Upper lobe of right lung (tissue), 1 donor: ENCODE measurements around the gene SSBP4. TPM values are rescaled to one million over a fixed set of nuclear protein-coding genes. Genes with fewer than 3 reads are reported as not detected.

Experiments
- ATAC-seq: fragments of 200-7000 bp; cut with Tn5 transposase; one replicate; pipeline ENCODE4 v1.9.1; 2020; ENCODE audit warnings: mild to moderate bottlenecking, moderate library complexity
- DNase-seq: peaks from one replicate; pipeline ENCODE4 v3.0.0-alpha.2; 2020
- H3K27ac ChIP-seq: fragments of 200-600 bp; one replicate; pipeline ENCODE4 v1.8.0; 2022
- H3K27me3 ChIP-seq: fragments of 200-600 bp; one replicate; pipeline ENCODE4 v1.8.0; 2022; ENCODE audit warnings: mild to moderate bottlenecking
- H3K36me3 ChIP-seq: fragments of 200-600 bp; one replicate; pipeline ENCODE4 v1.8.0; 2022
- H3K4me1 ChIP-seq: fragments of 200-600 bp; one replicate; pipeline ENCODE4 v1.8.0; 2022
- H3K4me3 ChIP-seq: fragments of 200-600 bp; one replicate; pipeline ENCODE4 v1.8.0; 2022; ENCODE audit warnings: mild to moderate bottlenecking
- H3K9me3 ChIP-seq: fragments of 200-600 bp; one replicate; pipeline ENCODE4 v1.8.0; 2022
- intact Hi-C: fragments of 100-400 bp; cut with DNase I; formaldehyde crosslinking; loops from one replicate; pipeline ENCODE4 v1.11.0; 2022
- total RNA-seq: library from RNA; stranded (reverse); fragmentation: NEBNext Ultra II Directional; extraction: Animal tissue kit (Norgen Biotek cat#: 25700); gene quantifications from one replicate; pipeline ENCODE4 v1.2.1, GENCODE V29; 2021
- TF ChIP-seq, protein P1 (sequence below): fragments of 200-600 bp; IDR thresholded peaks from one replicate; pipeline ENCODE4 v1.8.0; 2022; ENCODE audit warnings: antibody characterized with exemption
- donor health status: DM: no; HTN: yes; CAD: no; lungs with severe emphysema.

SSBP4 gene
- total RNA-seq, 1 donor from 2014 or later = 57.3 TPM

DNA sequence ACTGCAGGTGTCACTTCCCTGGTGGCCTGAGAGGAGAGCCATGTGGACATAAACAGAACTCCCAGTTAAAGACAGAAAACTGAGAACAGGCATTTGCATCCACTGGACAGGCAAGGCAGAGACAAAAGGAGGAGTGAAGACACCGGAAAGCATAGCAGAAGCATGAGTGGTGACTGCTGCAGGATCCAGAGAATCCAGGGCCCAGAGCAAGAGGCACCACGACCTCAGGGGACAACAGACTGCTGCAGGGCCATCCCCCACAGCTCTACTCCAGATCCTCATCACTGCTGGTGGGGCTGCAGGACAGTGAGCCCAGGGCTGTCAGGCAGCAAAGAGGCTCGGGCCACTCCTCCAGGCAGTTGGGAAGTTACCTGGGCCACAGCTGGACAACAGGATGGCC lies 33.2 kb downstream of the SSBP4 start:
- DNase-seq = no peak

DNA sequence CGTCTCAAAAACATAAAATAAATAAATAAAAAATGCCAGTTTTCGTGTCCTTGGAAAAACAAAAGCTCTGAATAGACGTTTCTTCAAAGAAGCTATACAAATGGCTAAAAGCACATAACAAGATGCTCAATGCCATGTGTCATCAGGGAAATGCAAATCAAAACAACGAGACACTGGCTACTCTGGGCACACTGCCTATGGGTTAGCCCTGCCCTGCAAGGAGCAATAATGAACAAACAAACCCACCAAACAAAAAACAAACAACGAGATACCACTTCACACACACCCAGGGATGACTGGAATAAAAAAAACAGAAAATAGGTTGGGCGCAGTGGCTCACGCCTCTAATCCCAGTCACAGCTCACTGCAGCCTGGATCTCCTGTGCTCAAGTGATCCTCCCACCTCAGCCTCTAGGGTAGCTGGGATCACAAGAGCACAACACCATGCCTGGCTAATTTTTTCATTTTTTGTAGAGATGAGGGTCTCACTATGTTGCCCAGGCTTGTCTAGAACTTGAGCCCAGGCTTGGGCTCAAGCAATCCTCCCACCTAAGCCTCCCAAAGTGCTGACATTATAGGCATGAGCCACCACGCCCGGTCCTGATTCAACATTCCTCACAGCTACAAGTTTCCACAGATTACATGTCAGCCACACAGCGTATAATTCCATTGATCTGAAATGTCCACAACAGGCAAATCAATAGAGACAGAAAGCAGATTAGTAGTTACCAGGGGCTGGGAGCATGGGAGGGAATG lies 34.2 kb downstream of the SSBP4 start:
- intact Hi-C loops = loop anchor here (10.0 kb wide), 1 partner anchor 401 kb away; no protein-coding TSS in a partner anchor
- Histone ChIP-seq H3K36me3 (peaks cover 52% of the 10 kb centered on the region), H3K27ac (no peak overlapping the region), H3K27me3 (no peaks in the 10 kb centered on the region), H3K4me3 (no peak overlapping the region), H3K9me3 (no peaks in the 10 kb centered on the region), H3K4me1 (peaks cover 4% of the 10 kb centered on the region)
- DNase-seq (no peak), ATAC-seq (no peak)
- TF ChIP-seq, protein P1, sequence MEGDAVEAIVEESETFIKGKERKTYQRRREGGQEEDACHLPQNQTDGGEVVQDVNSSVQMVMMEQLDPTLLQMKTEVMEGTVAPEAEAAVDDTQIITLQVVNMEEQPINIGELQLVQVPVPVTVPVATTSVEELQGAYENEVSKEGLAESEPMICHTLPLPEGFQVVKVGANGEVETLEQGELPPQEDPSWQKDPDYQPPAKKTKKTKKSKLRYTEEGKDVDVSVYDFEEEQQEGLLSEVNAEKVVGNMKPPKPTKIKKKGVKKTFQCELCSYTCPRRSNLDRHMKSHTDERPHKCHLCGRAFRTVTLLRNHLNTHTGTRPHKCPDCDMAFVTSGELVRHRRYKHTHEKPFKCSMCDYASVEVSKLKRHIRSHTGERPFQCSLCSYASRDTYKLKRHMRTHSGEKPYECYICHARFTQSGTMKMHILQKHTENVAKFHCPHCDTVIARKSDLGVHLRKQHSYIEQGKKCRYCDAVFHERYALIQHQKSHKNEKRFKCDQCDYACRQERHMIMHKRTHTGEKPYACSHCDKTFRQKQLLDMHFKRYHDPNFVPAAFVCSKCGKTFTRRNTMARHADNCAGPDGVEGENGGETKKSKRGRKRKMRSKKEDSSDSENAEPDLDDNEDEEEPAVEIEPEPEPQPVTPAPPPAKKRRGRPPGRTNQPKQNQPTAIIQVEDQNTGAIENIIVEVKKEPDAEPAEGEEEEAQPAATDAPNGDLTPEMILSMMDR = no peak

More for the DNA sequence above, 33.2 kb downstream of the SSBP4 start:
- Histone ChIP-seq H3K4me3 (no peak overlapping the region), H3K4me1 (peaks cover 4% of the 10 kb centered on the region), H3K9me3 (no peaks in the 10 kb centered on the region), H3K27ac (no peak overlapping the region), H3K27me3 (no peaks in the 10 kb centered on the region), H3K36me3 (peaks cover 49% of the 10 kb centered on the region)
- no peak for ATAC-seq
- intact Hi-C loops = loop anchor here (10.0 kb wide), 1 partner anchor 402 kb away; no protein-coding TSS in a partner anchor
- TF ChIP-seq, protein P1 = no peak

DNA sequence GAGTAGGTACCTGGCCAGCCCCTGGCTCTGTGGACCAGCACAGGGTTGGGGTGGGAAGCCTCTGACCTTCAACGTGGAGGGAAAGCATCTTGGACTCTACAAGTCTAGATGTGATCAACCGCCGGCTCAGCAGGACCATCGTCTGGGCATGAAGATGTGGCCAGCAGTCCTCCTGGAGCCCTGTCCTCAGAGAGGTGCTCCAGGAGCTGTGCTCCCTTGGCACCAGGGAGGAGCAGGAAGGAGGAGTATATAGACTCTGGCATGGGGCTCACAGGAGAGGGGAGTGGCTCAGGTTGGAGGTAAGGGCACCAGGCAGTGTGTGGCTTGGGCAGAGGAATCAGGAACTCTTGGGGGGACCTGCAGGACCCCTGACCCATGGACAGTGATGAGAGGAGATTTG lies 37.1 kb downstream of the SSBP4 start:
- H3K4me3 ChIP-seq = no peak overlapping the region
- H3K36me3 ChIP-seq = peaks cover 38% of the 10 kb centered on the region
- intact Hi-C loops = loop anchor here (10.0 kb wide), 1 partner anchor 399 kb away; no protein-coding TSS in a partner anchor
- ATAC-seq (no peak), DNase-seq (no peak)
- no peaks in the 10 kb centered on the region for H3K9me3 ChIP-seq
- no peak overlapping the region for H3K27ac ChIP-seq
- H3K27me3 ChIP-seq = no peaks in the 10 kb centered on the region
- peaks cover 14% of the 10 kb centered on the region for H3K4me1 ChIP-seq
- TF ChIP-seq, protein P1 = no peak

DNA sequence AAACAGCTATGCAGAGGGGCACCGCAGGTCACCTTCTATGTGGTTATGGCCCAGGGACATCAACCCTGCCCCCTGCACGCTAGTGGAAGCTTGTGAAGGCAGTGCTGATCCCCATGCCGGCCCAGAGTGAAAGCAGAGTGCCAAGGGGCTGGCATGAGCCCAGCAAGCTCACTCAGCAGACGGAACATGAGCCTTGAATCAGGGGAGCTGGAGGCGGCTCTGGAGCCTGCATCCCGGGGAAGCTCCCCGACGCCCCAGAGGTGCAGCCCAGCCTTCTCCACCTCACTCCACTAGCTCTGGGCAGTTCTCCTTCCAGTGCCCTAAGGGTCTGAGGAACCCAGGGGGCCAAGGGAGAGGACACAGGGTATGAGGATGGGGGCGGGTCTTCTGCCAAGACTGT lies 37.8 kb downstream of the SSBP4 start:
- Histone ChIP-seq H3K36me3 (peaks cover 36% of the 10 kb centered on the region), H3K27ac (no peak overlapping the region), H3K27me3 (no peaks in the 10 kb centered on the region), H3K4me1 (peaks cover 14% of the 10 kb centered on the region), H3K9me3 (no peaks in the 10 kb centered on the region), H3K4me3 (no peak overlapping the region)
- intact Hi-C loops = loop anchor here (10.0 kb wide), 1 partner anchor 398 kb away; no protein-coding TSS in a partner anchor
- ATAC-seq = no peak
- no peak for DNase-seq
- TF ChIP-seq, protein P1 = no peak

DNA sequence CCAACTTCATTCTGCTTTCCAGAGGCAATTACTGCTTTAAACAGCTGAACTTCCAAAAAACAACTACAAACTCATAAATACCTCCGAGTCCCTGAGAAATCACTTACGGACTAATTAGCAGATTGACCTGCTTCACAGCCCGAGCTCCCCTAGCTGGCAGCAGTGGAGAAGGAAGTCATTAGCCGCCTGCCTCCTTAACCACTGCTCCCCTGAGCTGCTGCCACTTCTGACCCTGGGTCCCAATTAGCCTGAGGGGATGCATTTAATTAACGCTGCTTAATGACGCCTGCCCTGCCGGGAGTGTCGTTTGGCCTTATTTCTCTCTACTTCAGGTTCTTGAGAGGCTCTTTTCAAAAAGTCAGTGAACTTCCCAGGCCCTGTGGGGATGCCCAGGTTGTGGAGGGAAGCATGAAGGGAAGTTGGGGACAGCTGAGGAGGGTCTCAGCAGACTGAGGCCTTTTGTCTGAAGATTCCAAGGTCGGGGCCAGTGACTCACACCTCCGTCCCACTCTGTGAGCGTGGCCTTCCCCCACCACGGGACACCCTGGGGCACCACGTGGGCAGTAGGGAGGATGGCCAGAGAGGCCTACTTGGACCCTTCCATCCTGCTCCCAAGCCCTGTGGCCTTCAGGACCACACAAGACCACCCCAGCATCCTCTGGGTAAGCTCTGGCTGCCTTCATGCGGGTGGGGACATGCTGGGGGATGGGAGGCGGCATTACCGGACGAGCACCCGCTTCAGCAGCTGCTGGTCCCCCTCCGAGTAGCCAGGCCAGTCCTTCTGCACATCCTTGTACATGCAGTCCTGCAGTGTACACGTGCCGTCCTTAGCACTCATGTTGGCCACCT lies 38.5 kb downstream of the SSBP4 start:
- peaks cover 14% of the 10 kb centered on the region for H3K4me1 ChIP-seq
- TF ChIP-seq, protein P1 = no peak
- DNase-seq (no peak), ATAC-seq (no peak)
- H3K27ac ChIP-seq = no peak overlapping the region
- H3K9me3 ChIP-seq = no peaks in the 10 kb centered on the region
- H3K27me3 ChIP-seq = no peaks in the 10 kb centered on the region
- intact Hi-C loops = loop anchor here (10.0 kb wide), 1 partner anchor 397 kb away; no protein-coding TSS in a partner anchor
- no peak overlapping the region for H3K4me3 ChIP-seq
- H3K36me3 ChIP-seq = peaks cover 34% of the 10 kb centered on the region
